AG04449 (cell line): ENCODE results near the gene SPON1.
"Not testable (repeated sequence)": the region's sequence is repeated elsewhere in the genome, so short reads cannot be mapped to it uniquely, and the experiment has no call there.

Experiments
- CTCF ChIA-PET: fragments of 350-600 bp; formaldehyde crosslinking; extraction: SDS; loops from one replicate; lab custom pipeline; 2021; ENCODE audit warnings: antibody characterized with exemption; lab: Yijun Ruan, JAX
- POLR2A ChIA-PET: fragments of 400-600, 350-600 bp; formaldehyde crosslinking; extraction: SDS; loops from one replicate; lab custom pipeline; 2020; ENCODE audit warnings: antibody characterized with exemption, inconsistent platforms; lab: Yijun Ruan, JAX
- DNase-seq: peaks from one replicate; pipeline ENCODE4 v3.0.0-alpha.2; 2010; ENCODE audit warnings: low read depth, low spot score
- H3K4me3 ChIP-seq: 2 replicates; pipeline ENCODE4 v1.5.1; 2011; ENCODE audit warnings: low read depth, mild to moderate bottlenecking, control low read depth, low read length
- CTCF ChIP-seq: IDR thresholded peaks from one replicate; pipeline ENCODE4 v1.5.1; 2011; ENCODE audit warnings: mild to moderate bottlenecking, moderate library complexity, low read length, control low read depth, inconsistent platforms; ENCODE audit not compliant: insufficient read depth; ENCODE audit errors: missing control alignments

Gene SPON1

GRCh38 chr11:13929395-13929891 lies 33.1 kb upstream of the SPON1 start:
- no peak overlapping the region for H3K4me3 ChIP-seq
- ChIA-PET POLR2A (no interaction called here), CTCF (no interaction called here)
- no peak for DNase-seq
- no peak for TF ChIP-seq CTCF

DNA sequence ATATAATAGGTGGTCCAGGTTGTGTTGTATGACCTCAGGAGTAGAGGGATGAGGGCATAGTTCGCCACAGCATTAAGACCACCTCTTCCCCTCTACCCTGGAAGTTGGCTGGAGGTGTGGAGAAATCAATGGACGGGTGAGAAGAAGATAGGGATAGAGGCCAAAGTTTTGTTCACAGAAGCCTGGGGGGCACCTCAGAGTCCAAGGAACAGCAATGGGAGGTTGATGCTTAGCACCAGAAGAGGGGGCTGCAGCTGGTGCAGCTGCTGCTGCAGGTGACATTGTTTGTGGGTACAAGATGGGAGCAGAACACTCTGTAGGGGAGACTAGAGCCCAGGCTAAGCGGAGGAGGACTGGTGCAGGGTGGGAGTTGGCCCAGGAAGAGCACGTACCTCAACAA lies 31.2 kb upstream of the SPON1 start:
- no peak for TF ChIP-seq CTCF
- ChIA-PET POLR2A (no interaction called here), CTCF (no interaction called here)
- no peak for DNase-seq
- no peak overlapping the region for H3K4me3 ChIP-seq

- POLR2A ChIA-PET, DNase-seq, CTCF ChIA-PET, H3K4me3 ChIP-seq: not testable (repeated sequence)
Observed at GRCh38 chr11:13937154-13937553, 25.4 kb upstream of the SPON1 start.

DNA sequence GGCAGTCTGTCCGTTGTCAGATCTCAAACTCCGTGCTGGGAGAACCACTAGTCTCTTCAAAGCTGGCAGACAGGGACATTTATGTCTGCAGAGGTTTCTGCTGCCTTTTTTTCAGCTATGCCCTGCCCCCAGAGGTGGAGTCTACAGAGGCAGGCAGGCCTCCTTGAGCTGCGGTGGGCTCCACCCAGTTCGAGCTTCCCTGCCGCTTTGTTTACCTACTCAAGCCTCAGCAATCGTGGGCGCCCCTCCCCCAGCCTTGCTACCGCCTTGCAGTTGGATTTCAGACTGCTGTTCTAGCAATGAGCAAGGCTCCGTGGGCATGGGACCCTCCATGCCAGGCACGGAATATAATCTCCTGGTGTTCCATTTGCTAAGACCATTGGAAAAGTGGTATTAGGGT lies 23.7 kb upstream of the SPON1 start:
- CTCF ChIA-PET, H3K4me3 ChIP-seq, POLR2A ChIA-PET, DNase-seq: not testable (repeated sequence)

GRCh38 chr11:13939961-13940906 lies 22.3 kb upstream of the SPON1 start:
- no peak for TF ChIP-seq CTCF
- CTCF ChIA-PET, result no interaction called here
- DNase-seq, result no peak
- no peak overlapping the region for H3K4me3 ChIP-seq
- POLR2A ChIA-PET, result no interaction called here

- no peak for TF ChIP-seq CTCF
- ChIA-PET CTCF (no interaction called here), POLR2A (no interaction called here)
- no peak for DNase-seq
- H3K4me3 ChIP-seq, result no peak overlapping the region
Observed at GRCh38 chr11:13940907-13941256, 21.6 kb upstream of the SPON1 start.

- no peak overlapping the region for H3K4me3 ChIP-seq
- CTCF ChIA-PET, result no interaction called here
- TF ChIP-seq CTCF, result no peak
- POLR2A ChIA-PET, result no interaction called here
- DNase-seq, result no peak
Observed at GRCh38 chr11:13941775-13942174, 20.7 kb upstream of the SPON1 start.
